DOHH2 (cell line): ENCODE measurements around the gene GNRH2.

Source experiments
- CTCF ChIP-seq: fragments of 200-600 bp; sonication (generic); IDR thresholded peaks from one replicate; pipeline ENCODE4 v1.5.1; 2014; ENCODE audit warnings: antibody characterized with exemption, mild to moderate bottlenecking, low read depth, low read length; ENCODE audit not compliant: poor library complexity, severe bottlenecking
- EZH2phosphoT487 ChIP-seq: fragments of 200-600 bp; sonication (generic); IDR thresholded peaks from 2 replicates; pipeline ENCODE4 v1.6.1; 2017; ENCODE audit warnings: borderline replicate concordance, mild to moderate bottlenecking, antibody characterized with exemption, low read length, moderate library complexity, mixed read lengths

- no peak for TF ChIP-seq CTCF
- TF ChIP-seq EZH2phosphoT487, result no peak
Observed at GRCh38 chr20:3074812-3075211, 31.4 kb downstream of the GNRH2 start.
